NB4 (cell line): Measurements from ENCODE around the gene CLEC4G.

Experiments used
- DNase-seq: peaks from one replicate; pipeline ENCODE4 v3.0.0; 2010; ENCODE audit warnings: low read depth
- H3K4me3 ChIP-seq: one replicate; pipeline ENCODE4 v1.5.1; 2011; ENCODE audit warnings: mild to moderate bottlenecking, low read depth, low read length, moderate library complexity
- CTCF ChIP-seq: IDR thresholded peaks from one replicate; pipeline ENCODE4 v1.5.1; 2012; ENCODE audit warnings: low read depth, low read length
- MAX ChIP-seq: IDR thresholded peaks from 2 replicates; pipeline ENCODE4 v1.6.1; 2011; ENCODE audit warnings: low read depth, low read length
- MYC ChIP-seq: IDR thresholded peaks from 2 replicates; pipeline ENCODE4 v1.6.1; 2011; ENCODE audit warnings: low read depth, low read length
- POLR2A ChIP-seq: IDR thresholded peaks from 2 replicates; pipeline ENCODE4 v1.6.1; 2011; ENCODE audit warnings: mild to moderate bottlenecking; ENCODE audit not compliant: insufficient read length; ENCODE audit errors: extremely low read depth

CLEC4G gene

GRCh38 chr19:7678971-7679751 lies 52.7 kb downstream of the CLEC4G start:
- no peak for TF ChIP-seq MYC
- peak; percentile 36 for TF ChIP-seq CTCF
- peak; percentile 49 for TF ChIP-seq MAX
- no peak for TF ChIP-seq POLR2A
- DNase-seq: peak; percentile 53
- H3K4me3 ChIP-seq: no peak overlapping the region
